ENCODE results near the gene MED15. TPM values are rescaled to one million over a fixed set of nuclear protein-coding genes. Genes with fewer than 3 reads are reported as not detected.

The MED15 gene
- total RNA-seq, 4 donors from 2014 or later = 30.6 to 62.3 (median 54.3) TPM

DNA sequence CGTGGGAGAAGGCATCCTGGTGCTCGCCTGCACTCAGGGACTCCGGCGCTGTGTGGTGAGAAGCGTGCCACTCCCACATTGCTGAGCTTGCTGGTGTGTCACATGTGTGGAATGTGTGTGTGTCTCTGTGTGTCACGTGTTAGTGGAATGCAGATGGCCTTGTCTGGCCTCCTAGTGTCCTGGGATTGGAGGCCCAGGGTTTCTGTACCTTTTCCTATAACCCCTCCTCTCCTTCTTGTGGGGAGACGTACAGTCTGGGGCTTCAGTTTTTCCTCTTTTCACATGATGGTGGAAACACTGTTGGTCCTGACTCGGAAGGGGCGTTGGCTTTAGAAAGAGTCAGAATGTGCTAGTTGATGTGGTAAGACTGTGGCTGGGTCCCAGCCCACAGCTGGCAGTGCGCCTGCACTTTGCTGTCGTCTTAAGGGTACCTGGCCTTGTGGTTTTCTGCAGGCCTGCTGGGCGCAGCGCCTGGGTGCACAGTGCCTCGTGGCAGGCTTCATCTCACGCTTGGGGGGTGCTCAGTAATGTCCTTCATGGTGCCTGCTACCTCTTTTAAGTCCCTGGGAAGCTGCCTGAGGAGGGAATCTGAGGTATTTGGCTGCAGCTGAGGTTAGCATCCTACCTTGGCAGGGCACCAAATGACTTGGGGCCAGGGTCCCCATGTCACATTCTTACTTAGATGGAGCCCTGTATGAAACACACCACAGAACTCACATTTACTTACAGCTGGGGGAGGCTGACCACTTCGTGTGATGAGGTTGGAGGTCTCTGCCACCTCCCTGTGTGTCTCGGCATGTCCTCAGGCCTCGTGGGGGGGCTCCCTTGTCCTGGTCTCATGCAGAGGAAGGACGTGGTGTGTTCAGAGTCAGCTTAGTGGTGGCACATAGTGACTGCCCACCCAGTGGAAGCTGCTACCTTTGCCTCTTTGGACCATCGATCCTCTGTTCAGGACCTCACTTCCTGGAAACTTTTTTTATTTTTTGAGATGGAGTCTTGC, 61.9 kb downstream of the MED15 start:
- Histone ChIP-seq H3K36me3 (peaks cover 0 to 96% of the 10 kb centered on the region in 2 donors), H3K9me3 (no peaks in the 10 kb centered on the region), H3K4me1 (peaks cover 6 to 61% (median 35%) of the 10 kb centered on the region in 3 donors), H3K4me3 (no peak overlapping the region), H3K27me3 (no peaks in the 10 kb centered on the region), H3K27ac (peak overlapping the region; percentile 19 to 83 (median 74))
- ATAC-seq = peak; percentile 91
- 40 to 59% methylated on average over 8 to 15 of the region's 20 CpGs for WGBS, 2 donors (ENCODE audit: low coverage in 1 of 2)
- no peak for TF ChIP-seq POLR2A (IDR thresholded peaks at IDR 0.05)
- peak; percentile 78 for TF ChIP-seq POLR2AphosphoS5 (IDR thresholded peaks at IDR 0.05)
- no peak for TF ChIP-seq EP300 (IDR thresholded peaks at IDR 0.05)
- TF ChIP-seq CTCF (IDR thresholded peaks at IDR 0.05) = no peak

GRCh38 chr22:20571078-20571503, 63.7 kb downstream of the MED15 start:
- no peaks in the 10 kb centered on the region for H3K9me3 ChIP-seq
- 100% methylated on average over 1 of the region's 6 CpGs for WGBS, 2 donors (ENCODE audit: low coverage in 1 of 2)
- H3K36me3 ChIP-seq = peaks cover 0 to 96% of the 10 kb centered on the region in 2 donors
- H3K4me3 ChIP-seq = no peak overlapping the region
- H3K4me1 ChIP-seq = peaks cover 6 to 53% (median 35%) of the 10 kb centered on the region in 3 donors
- peak overlapping the region in 2 of 4 donors; percentile 24 to 26 for H3K27ac ChIP-seq
- H3K27me3 ChIP-seq = no peaks in the 10 kb centered on the region
- ATAC-seq = no peak
- no peak for TF ChIP-seq POLR2AphosphoS5 (IDR thresholded peaks at IDR 0.05)

GRCh38 chr22:20571531-20572007, 64.2 kb downstream of the MED15 start:
- peaks cover 0 to 96% of the 10 kb centered on the region in 2 donors for H3K36me3 ChIP-seq
- WGBS, 2 donors (ENCODE audit: low coverage in 1 of 2) = 86 to 88% methylated on average over 2 to 3 of the region's 4 CpGs

GRCh38 chr22:20572132-20572802, 64.9 kb downstream of the MED15 start:
- H3K4me1 ChIP-seq = peaks cover 6 to 53% (median 29%) of the 10 kb centered on the region in 3 donors
- H3K36me3 ChIP-seq = peaks cover 0 to 96% of the 10 kb centered on the region in 2 donors
- no peak overlapping the region for H3K27ac ChIP-seq
- TF ChIP-seq POLR2AphosphoS5 (IDR thresholded peaks at IDR 0.05) = no peak
- no peak for TF ChIP-seq CTCF (IDR thresholded peaks at IDR 0.05)
- no peak for TF ChIP-seq POLR2A (IDR thresholded peaks at IDR 0.05)
- TF ChIP-seq EP300 (IDR thresholded peaks at IDR 0.05) = no peak
- H3K9me3 ChIP-seq = no peaks in the 10 kb centered on the region
- WGBS, 2 donors (ENCODE audit: low coverage in 1 of 2) = 87 to 90% methylated on average over 3 to 5 of the region's 11 CpGs
- H3K4me3 ChIP-seq = no peak overlapping the region
- no peak for ATAC-seq
- no peaks in the 10 kb centered on the region for H3K27me3 ChIP-seq

More at GRCh38 chr22:20571531-20572007, 64.2 kb downstream of the MED15 start:
- TF ChIP-seq POLR2A (IDR thresholded peaks at IDR 0.05) (no peak), CTCF (IDR thresholded peaks at IDR 0.05) (peak in 2 of 4 experiments; percentile 51 to 68)
- no peaks in the 10 kb centered on the region for H3K27me3 ChIP-seq
- ATAC-seq = no peak
- H3K27ac ChIP-seq = peak overlapping the region in 2 of 4 donors; percentile 24 to 26
- H3K4me3 ChIP-seq = no peak overlapping the region
- H3K4me1 ChIP-seq = peaks cover 6 to 53% (median 31%) of the 10 kb centered on the region in 3 donors
- no peaks in the 10 kb centered on the region for H3K9me3 ChIP-seq

DNA sequence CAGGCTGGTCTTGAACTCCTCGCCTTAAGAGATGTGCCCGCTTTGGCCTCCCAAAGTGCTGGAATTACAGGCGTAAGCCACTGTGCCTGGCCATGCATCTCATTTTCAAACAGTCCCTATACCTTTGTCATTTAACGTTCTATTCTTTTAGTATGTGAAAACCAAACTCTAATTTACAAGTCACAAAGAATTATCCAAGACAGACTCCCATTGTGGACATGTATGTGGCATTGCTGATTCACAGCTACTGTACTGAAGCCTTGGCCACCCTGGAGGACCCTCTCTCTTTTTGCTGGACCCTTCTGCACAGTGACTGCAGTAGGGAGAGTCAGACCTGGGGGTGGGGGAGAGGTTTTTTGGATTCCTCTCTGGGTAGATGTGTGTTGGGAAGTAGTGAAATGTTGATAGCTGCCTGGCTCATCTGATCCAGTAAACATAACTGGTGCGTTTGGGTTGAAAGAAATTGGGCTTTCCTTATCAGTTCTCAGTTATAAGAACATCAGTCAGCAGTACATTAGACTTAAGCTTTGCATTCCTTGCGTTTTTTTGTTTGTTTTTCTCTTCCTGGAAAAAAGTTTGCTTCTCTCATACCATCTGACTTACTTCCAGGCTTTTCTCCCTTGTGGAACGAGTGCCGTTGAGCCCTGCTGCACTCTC, 65.9 kb downstream of the MED15 start:
- 48 to 81% methylated on average over 2 to 8 of the region's 8 CpGs for WGBS, 2 donors (ENCODE audit: low coverage in 1 of 2)

More for the DNA sequence above, 65.9 kb downstream of the MED15 start:
- Histone ChIP-seq H3K4me1 (peaks cover 6 to 50% (median 19%) of the 10 kb centered on the region in 3 donors), H3K36me3 (peaks cover 0 to 96% of the 10 kb centered on the region in 2 donors), H3K27ac (no peak overlapping the region), H3K9me3 (no peaks in the 10 kb centered on the region), H3K4me3 (no peak overlapping the region), H3K27me3 (no peaks in the 10 kb centered on the region)
- TF ChIP-seq EP300 (IDR thresholded peaks at IDR 0.05) (no peak), POLR2AphosphoS5 (IDR thresholded peaks at IDR 0.05) (no peak), POLR2A (IDR thresholded peaks at IDR 0.05) (no peak), CTCF (IDR thresholded peaks at IDR 0.05) (no peak)
- no peak for ATAC-seq
